ENCODE measurements around the gene SLC39A9.

DNA sequence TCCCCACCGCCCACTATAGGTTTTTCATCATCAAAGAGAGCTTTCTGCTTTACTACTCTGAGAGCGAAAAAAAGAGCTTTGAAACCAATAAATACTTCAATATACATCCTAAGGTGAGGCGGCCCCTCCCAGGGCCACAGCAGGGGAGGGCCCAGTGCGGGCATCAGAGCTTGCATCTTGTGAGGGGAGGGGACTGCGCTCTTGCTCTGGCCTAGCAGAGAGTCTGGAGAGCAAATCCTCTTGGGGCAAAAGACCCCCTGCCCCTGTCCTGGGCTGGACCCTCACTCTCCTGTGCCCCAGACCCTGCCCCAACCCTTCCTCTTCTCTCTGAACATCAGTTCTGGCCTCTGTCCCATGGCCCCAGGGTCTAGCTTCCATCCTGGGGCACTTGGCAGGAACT lies 101.6 kb downstream of the SLC39A9 start:
- TF ChIP-seq POLR2A (IDR thresholded peaks at IDR 0.05; ENCODE audit: extremely low read depth, insufficient read length) (no peak), MAX (IDR thresholded peaks at IDR 0.05; ENCODE audit: low read depth, low read length) (no peak)
- TF ChIP-seq, protein P1, sequence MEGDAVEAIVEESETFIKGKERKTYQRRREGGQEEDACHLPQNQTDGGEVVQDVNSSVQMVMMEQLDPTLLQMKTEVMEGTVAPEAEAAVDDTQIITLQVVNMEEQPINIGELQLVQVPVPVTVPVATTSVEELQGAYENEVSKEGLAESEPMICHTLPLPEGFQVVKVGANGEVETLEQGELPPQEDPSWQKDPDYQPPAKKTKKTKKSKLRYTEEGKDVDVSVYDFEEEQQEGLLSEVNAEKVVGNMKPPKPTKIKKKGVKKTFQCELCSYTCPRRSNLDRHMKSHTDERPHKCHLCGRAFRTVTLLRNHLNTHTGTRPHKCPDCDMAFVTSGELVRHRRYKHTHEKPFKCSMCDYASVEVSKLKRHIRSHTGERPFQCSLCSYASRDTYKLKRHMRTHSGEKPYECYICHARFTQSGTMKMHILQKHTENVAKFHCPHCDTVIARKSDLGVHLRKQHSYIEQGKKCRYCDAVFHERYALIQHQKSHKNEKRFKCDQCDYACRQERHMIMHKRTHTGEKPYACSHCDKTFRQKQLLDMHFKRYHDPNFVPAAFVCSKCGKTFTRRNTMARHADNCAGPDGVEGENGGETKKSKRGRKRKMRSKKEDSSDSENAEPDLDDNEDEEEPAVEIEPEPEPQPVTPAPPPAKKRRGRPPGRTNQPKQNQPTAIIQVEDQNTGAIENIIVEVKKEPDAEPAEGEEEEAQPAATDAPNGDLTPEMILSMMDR (IDR thresholded peaks at IDR 0.05; ENCODE audit: low read depth, low read length) = no peak

All from NB4 (cell line).